ENCODE data around the gene NARS2.
"Not testable (repeated sequence)": the region's sequence is repeated elsewhere in the genome, so short reads cannot be mapped to it uniquely, and the experiment has no call there.

NARS2 gene

DNA sequence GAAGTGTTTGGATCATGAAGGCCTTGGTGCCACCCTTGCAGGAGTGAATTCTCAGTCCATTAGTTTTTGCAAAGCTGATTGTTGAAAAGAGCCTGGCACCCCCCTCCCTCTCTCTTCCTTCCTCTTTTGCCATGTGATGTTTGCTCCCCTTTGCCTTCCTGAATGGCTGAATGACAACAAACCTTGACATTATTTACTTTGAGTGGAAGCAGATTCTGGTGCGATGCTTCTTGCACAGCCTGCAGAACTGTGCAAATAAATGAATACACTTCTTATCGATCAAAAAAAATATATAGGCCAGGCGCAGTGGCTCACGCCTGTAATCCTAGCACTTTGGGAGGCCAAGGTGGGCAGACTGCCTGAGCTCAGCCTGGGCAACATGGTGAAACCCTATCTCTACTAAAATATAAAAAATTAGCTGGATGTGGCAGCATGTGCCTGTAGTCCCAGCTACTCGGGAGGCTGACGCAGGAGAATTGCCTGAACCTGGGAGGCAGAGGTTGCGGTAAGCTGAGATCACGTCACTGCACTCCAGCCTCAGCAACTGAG is 2.0 kb upstream of the NARS2 start:
- DNase-seq: peak; percentile 8 to 24

DNA sequence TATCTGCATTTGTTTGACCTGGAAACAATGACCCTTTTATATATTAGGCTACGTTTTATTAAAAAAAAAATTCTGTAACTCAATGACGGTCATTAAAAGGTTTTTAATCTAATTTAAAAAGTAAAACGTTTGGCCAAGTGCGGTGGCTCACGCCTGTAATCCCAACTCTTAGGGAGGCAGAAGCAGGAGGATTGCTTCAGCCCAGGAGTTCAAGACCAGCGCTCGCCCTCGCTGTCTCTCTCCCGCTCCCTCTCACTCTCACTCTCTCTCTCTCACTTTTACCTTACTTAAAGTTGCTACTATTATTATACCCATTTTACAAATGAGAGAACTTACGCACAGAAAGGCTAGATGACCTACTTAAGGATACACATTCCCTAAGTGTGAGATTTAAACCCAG is 814 bp upstream of the NARS2 start:
- no peak for DNase-seq

DNA sequence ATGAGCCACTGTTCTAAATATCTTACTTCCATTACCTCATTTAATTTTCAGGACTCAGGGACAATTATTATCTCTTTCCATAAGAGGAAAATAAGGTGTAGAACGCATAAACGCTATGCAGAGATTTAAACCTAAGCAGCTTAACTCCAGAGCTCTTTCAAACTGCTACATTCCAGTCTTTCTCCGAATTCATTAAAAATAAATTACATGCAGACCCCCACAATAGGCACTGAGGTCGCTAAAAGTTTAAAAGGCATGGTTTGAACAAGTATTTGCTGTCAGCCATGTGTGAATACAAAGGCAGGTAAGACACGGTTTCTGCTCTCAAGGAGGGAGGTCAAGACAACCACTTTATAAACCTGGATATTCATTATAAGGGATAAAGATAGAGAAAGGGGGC is 983 bp downstream of the NARS2 start:
- DNase-seq: no peak

DNA sequence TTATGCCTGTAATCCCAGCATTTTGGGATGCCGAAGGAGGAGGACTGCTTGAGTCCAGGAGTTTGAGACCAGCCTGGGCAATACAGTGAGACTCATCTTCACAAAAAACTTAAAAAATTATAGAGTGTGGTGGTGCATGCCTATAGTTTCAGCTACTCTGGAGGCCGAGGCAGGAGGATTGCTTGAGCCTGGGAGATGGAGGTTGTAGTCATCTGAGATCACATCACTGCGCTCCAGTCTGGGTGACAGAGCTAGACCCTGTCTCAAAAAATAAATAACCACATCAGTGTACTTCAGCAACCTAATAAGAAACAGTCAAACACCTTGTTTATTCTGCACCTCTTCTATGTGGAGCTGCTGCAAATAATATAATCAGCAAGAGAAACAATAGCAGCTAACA is 1.4 kb downstream of the NARS2 start:
- DNase-seq: no peak

DNA sequence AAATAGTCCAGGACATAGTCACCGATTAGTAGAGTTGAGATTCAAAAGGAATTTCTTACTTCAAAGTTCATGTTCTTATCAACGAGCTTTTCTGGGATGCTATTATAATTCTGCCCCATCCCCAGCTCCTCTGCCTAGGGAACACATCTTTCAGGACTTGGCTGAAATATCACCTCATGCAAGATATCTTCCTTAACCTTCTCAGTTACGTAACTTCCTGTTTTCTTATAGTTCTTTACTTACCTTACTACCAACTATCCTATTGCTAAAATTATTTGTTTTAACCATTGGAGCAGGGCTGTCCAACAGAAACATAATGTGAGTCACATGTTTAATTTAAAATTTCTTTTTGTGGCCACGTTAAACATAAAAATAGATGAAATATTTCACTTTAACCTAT is 2.3 kb downstream of the NARS2 start:
- no peak for DNase-seq

DNA sequence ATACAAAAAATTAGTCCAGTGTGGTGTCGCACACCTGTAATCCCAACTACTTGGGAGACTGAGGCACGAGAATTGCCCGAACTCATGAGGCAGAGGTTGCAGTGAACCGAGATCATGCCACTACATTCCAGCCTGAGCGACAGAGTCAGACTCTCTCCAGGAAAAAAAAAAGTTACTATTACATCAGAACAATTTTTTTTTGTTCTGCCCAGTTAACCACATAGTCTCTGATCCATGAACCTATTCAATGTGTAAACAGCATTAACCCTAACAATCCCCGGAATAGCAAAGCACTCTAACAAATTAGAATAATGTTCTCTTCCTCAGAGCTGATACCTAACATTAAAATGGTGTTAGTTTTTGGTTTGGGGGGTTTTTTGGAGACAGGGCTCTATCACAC is 4.6 kb downstream of the NARS2 start:
- DNase-seq: no peak

DNA sequence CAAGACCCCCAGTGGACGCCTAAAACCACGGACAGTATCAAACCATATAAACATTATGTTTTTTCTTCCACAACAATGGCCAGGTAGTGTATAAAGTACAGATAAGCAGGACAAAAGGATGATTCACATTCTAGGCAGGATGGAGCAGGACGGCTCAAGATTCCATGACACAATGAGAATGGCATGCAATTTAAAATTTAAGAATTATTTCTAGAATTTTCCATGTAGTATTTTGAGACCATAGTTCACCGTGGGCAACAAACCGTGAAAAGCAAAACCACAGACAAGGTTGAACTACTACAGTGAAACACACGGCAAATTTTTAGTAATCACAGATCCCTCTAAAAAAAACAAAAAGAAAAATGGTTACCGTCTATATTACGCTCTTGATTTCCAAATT is 7.5 kb downstream of the NARS2 start:
- no peak for DNase-seq

DNA sequence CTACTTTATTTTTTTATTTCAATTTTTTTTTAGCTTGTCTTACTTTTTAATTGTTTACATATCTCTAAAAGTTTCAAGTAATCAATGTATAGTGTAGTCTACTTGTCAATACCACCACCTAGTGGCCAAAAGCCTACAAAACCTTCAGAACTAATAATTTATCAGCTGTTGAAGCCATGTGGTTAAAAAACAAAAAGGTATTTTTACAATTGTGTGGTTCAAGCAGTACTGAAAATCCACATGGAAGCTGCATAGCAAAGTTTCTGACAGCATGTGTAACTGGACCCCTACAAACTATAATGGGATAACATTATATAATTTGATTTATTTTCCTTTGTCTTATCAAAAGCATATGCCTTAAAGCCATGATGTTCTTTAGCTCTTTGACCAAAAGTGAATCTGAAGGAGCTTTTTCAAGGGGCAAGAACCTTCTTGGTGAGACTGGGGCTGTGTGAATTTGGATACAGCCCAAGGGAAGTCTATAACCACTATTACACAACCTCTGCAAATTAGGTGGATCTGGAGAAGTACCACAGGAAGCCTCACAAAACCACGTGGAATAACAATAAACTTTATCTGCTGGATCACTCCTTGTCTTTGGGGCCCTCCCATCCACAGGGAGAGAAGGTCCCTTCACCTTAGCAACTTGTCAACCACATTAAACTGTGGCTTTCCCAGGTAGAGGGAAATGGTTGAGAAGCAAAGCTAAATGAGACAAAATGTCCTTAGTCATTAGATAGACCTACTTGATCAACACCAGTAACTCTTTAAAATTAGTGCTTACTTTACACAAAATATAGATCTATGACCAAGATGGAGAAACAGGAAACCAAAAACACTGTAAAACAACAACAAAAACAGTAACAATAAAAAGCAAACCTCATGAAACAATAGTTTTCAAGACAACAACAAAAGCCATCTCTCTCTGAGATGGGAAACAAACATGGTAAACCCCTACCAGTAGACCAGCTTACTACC is 9.9 kb downstream of the NARS2 start:
- DNase-seq: peak; percentile 70 to 76

DNA sequence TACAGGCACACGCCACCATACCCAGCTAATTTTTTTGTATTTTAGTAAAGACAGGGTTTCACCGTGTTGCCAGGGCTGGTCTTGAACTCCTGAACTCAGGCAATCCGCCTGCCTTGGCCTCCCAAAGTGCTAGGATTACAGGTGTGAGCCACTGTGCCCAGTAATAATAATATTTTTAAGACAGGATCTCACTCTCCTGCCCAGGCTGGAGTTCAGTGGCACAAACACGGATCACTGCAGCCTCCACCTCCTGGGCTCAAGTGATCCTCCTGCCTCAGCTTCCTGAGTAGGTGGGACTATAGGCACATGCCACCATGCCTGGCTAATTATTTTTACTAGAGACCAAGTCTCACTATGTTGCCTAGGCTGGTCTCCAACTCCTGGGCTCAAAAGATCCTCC is 10.6 kb downstream of the NARS2 start:
- DNase-seq: not testable (repeated sequence)

DNA sequence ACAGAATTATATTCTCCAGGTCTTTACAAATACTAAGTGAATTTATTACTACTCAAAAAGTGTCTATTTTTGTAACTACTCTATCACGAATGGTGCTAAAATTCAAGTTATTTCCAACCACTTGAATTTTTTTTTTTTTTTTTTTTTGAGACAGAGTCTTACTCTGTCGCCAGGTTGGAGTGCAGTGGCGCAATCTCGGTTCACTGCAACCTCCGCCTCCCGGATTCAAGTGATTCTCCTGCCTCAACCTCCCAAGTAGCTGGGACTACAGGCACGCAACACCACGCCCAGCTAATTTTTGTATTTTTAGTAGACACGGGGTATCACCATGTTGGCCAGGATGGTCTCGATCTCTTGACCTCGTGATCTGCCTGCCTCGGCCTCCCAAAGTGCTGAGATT is 11.6 kb downstream of the NARS2 start:
- DNase-seq: not testable (repeated sequence)

DNA sequence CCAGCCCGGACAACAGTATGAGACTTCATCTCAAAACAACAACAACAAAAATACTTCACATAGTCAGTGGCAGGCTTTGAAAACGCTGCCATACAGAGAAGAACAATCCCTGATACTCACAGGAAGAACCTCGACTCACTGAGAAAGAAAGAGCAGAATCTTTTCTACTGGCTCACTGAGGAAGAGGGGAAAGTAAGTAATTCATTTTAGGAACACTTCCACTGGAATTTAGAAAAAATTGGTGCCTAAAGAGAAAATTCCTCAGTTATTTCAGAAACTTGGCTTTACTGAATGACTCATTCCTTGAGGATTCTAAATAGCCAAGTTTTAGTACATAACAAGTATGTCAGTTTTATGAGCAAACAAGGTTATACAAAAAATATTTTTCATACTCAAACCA is 12.3 kb downstream of the NARS2 start:
- no peak for DNase-seq

DNA sequence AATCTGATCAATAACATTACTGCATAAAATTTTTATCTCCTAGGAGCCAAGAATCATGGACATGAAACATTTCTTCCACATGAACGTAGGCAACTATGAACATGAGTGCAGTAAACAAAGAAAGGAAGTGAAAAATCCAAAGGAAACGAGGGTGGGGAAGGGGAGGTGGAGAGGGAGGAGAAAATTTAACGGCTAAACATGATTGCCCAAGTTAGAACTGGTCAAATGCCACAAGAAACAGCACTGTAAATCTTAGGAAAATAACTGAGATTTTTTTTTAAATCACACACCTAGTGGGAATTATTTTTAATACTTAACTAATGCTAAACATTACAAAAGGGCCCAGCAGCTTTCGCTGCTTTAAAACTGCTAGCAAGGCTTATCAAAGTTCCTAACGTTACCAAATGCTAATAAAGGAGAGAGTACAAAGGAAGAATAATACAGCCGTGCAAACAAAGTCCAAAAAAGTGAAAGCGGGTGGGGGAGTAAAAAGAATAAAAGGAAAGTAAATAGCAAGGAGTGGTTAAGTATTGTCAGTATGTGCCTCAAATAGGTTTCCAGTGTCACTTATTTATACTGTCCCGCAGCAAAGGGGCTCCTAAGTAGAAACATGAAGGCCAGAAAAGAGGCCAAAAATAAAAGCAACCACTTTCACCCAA is 13.7 kb downstream of the NARS2 start:
- peak; percentile 6 to 67 for DNase-seq

DNA sequence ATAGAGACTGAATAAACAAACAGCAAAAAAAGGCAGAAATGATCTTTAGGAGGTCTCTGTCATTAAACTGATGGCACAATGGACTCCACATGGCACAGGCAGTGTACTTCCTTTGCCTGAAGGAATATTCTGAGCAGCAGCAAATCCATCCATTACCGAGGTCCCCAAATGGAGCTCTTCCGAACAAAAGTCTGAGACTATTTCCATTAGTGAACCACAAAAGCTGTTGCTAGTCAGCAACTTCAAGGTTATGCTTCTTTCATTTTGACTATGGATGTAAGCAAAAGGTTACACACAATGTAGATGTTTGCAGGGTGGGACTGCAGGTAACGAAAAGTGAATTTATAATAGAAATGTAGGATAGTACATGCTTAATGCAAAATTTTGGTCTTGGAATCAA is 14.5 kb downstream of the NARS2 start:
- no peak for DNase-seq

DNA sequence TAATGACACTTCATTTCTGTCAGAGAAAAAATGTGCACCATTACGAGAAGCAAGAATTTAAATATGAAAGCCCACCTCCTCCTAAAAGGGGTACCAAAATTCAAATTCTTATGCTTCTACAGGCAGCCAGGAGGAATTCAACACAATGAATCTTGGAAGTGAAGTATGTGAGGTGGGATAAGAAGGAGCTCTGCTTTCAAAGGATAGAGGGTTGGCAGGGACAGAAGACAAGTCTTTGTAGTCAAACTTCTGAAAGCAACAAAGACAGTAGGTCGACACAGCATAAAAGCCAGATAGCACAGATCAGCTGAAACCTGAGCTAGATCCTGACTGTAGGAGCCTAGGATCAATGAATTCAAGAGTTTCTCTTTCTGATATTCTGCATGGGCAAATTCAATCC is 17.4 kb downstream of the NARS2 start:
- DNase-seq: no peak

DNA sequence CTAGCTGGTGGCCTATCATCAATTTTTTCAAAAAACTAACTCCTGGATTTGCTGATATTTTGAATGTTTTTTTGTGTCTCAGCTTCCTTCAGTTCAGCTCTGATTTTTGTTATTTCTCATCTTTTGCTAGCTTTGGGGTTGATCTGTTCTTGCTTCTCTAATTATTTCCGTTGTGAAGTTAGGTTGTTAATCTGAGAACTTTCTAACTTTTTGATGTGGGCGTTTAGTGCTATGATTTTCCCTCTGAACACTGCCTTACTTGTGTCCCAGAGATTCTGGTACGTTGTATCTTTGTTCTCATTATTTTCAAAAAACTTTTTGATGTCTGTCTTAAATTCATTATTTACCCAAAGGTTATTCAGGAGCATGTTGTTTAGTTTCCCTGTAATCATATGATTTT is 19.1 kb downstream of the NARS2 start:
- no peak for DNase-seq

DNA sequence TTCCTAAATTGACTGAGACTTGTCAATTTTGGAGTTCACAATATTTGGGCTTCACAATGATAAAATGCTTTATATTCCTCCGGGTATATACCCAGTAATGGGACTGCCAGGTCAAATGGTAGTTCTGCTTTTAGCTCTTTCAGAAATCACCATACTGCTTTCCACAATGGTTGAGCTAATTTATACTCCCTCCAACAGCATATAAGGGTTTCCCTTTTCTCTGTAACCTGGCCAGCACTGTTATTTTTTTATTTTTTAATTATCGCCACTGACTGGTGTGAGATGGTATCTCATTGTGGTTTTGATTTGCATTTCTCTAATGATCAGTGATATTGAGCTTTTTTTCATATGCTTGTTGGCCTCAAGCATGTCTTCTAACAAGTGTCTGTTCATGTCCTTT is 21.8 kb downstream of the NARS2 start:
- DNase-seq: no peak

DNA sequence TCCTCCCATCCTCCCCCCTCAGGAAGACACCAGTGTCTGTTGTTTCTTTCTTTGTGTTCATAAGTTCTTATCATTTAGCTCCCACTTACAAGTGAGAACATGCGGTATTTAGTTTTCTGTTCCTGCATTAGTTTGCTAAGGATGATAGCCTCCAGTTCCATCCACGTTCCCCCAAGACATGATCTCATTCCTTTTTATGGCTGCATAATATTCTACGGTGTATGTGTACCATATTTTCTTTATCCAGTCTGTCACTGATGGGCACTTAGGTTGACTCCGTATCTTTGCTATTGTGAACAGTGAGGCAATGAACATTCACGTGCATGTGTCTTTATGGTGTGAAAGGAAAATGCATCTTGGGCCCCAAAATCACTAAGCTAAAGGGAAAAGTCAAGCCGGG is 22.5 kb downstream of the NARS2 start:
- not testable (repeated sequence) for DNase-seq

DNA sequence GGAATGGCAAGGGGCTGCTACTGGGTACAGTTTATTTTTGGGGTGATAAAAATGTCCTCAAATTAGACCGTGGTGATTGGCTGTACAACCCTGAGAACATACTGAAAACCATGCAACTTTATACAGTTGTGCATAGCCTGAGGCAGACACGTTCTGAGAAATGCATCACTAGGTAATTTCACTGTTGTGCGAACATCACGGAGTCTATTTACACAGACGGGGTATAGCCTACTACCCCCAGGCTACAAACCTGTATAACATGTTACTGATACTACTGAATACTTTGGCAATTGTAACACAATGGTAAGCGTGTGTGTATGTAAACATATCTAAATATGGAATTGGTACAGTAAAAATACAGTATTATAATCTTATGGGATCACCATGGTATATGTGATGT is 23.6 kb downstream of the NARS2 start:
- DNase-seq: no peak

DNA sequence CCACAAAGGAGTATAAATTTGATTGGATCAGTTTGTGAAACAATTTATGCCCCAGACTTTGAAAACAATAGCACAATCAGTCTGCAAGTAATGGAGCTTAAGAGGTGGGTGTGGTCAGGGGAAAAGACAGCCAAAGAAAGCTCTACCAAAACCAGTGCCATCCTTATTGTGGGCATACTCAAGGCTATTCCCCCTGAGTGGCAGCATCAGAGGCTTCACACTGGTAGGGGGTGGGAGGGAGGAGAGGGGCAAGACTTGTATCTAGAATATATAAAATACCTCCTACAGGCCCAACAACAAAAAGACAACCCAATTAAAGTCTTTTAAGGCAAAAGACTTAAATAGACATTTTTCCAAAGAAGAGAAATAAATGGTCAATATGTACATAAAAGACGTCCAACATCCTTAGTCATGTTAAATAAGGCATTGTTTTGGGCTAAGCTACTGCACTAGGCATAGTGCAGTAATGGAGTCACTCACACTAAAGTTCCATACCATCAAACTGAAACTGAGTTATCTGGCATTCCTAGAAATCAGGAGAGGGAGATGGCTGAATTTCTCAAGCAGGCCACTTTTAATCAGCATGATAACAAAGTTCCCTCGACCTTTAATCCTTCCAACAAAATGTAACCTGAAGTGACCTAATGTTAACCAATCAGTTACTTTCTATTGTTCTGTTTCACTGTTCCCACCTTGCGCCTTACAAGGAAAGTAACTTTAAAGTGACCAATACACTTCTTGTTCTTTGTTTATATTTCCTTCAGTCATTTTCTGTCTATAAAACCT is 24.8 kb downstream of the NARS2 start:
- DNase-seq: no peak

DNA sequence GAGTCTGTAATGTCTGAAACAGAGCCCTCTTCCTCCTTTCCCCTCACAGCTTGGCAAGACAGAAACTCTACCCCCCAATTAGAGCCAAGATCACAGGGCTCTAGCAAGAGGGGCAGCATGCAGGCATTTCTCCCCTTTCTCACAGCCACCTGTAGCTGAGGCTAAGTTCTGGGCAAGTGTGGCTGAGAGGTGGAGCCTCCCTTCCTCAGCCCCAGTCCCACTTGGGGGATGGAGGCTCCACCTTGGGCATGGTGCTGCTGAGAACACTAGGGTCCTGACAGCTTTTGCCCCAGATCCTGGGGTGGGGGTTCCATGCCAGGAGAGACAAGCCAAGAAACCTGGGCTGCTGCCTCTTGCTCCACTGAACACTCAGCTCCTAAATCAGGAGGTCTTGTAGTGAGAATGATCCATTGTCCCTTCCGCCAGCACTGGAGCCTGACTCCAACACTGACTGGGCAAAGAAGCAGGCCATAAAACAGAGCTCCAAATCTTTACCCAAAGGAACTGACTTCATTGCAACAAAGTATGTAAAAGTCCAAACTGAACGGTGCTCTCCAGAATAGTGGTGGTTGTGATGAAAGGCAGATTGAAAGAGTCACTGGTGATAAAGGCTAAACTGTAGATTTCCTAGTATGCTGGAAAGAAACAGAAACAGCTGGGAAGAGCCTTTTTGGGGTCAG is 25.6 kb downstream of the NARS2 start:
- DNase-seq: no peak

DNA sequence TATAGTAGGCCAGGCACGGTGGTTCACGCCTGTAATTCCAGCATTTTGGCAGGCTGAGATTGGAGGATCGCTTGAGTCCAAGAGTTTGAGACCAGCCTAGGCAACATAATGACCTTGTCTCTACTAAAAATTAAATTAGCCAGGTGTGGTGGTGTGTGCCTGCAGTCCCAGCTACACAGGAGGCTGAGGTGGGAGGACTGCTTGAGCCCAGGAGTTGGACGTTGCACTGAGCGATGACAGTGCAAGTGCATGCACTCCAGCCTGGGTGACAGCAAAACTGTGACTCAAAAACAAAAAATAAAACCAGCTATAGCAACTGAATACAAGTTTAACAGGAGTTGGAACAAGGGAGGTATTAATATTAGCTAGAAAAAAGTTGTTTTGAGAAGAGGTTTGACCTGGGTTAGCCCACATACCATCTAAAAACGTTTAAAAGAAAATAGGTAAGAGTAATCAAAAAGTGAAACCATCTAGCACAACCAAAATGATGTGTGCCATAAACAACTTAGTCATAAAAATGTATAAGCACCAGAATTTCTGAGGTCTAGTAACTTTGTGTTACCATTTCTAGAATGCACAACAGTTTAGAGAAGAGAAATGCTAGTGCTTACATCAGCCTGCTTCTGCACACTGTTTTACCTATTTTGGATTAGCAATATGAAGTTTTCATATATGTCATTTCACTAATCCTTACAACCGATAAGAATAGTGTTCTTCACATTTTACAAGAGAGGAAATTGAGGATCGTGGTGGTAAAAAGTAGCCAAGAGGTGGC is 26.5 kb downstream of the NARS2 start:
- DNase-seq: no peak

DNA sequence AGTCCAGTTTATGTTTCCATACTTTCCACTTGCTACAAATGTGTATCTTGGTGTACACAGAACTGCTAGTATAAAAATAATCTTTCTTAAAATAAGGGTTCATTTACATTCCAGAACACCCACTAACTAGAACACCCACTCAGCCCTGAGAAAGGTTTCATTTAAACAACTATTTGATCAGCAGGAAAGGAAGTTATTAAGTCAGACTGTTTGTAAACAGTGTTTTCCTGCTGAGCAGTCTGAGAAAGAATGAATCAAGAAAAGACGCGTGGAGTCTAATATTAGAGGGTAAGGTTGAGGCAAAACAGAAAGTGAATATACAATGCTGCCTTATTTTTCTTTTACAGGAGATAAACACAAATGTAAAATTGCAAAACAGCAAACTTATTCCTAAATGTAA is 32.7 kb downstream of the NARS2 start:
- DNase-seq: no peak

All from inflammatory macrophage (primary cell).